Activated T-cell treated with anti-CD3 and anti-CD28 coated beads, Interleukin-2, amount 50 U/mL, for 72 hours (primary cell): ENCODE data around the gene NOD1. TPM values are rescaled to one million over a fixed set of nuclear protein-coding genes. Genes with fewer than 3 reads are reported as not detected.

ENCODE experiments used
- ATAC-seq, 2 donors: fragments of 150-1000 bp; cut with Tn5 transposase; replicated peaks in 1 of 2; 2 replicates each; pipeline ENCODE4 v1.10.0; 2021; ENCODE audit warnings: moderate library complexity in 2 of 2, mild to moderate bottlenecking in 1 of 2
- DNase-seq, 2 donors: peaks; one replicate each; pipeline ENCODE4 v3.0.0; 2021 to 2022; ENCODE audit warnings: mixed read lengths in 1 of 2
- H3K27ac Mint-ChIP-seq: one replicate; pipeline ENCODE4 v1.8.0; 2022; ENCODE audit warnings: mild to moderate bottlenecking, moderate library complexity, mixed read lengths
- H3K27me3 Mint-ChIP-seq: one replicate; pipeline ENCODE4 v1.8.0; 2022; ENCODE audit warnings: low read depth, mixed read lengths
- H3K36me3 Mint-ChIP-seq, 2 donors: one replicate each; pipeline ENCODE4 v1.8.0; 2022; ENCODE audit warnings: mixed read lengths in 2 of 2, mild to moderate bottlenecking in 1 of 2; ENCODE audit not compliant: insufficient read depth in 2 of 2
- H3K4me1 Mint-ChIP-seq: one replicate; pipeline ENCODE4 v1.8.0; 2022; ENCODE audit warnings: low read depth, mixed read lengths
- H3K4me3 Mint-ChIP-seq, 2 donors: one replicate each; pipeline ENCODE4 v1.8.0; 2022; ENCODE audit warnings: mild to moderate bottlenecking in 2 of 2, mixed read lengths in 2 of 2, moderate library complexity in 2 of 2
- H3K9me3 Mint-ChIP-seq, 2 donors: one replicate each; pipeline ENCODE4 v1.8.0; 2022; ENCODE audit warnings: mixed read lengths in 2 of 2
- total RNA-seq, 2 donors: library from RNA; stranded (reverse); gene quantifications; one replicate each; pipeline ENCODE4 v1.2.3, GENCODE V29; 2022

NOD1 gene
- total RNA-seq, 2 donors from 2014 or later: 16.0 to 17.8 TPM

DNA sequence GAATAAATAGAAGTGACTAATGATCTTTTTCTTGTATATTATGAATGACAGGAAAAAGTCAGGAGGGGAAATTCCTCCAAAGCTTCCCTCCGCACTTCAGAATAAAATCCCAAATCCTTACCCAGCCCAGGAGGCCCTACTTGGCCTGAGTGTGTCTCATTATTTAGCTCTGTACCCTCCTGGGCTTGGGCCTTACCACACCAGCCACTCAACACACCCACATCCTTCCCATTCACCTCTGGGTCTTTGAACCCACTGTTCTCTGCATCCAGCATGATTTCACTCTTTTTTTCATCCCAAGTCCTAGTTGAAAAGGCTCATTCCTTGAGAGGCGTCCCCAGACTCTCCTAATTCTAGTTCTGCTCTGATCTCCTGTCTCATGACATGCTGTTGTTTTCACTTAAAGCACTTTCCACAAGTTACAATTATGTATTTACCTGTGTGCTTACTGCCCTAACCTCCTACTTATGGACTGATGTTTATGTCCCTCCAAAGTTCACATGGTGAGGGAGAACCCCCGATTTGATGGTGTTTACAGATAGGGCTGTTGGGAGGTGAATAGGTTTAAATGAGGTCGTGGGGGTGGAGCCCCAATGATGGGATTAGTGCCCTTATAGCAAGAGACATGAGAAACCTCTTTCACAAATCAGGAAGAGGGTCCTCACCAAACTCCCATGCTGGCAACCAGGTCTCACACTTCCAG is 6.4 kb downstream of the NOD1 start:
- peaks cover 91% of the 10 kb centered on the region for H3K4me1 Mint-ChIP-seq
- H3K27ac Mint-ChIP-seq: no peak overlapping the region
- peaks cover 2 to 3% of the 10 kb centered on the region in 2 donors for H3K36me3 Mint-ChIP-seq
- ATAC-seq (peak in 1 of 2 donors; percentile 25), DNase-seq (no peak)
- no peak overlapping the region for H3K4me3 Mint-ChIP-seq
- no peaks in the 10 kb centered on the region for H3K27me3 Mint-ChIP-seq
- no peaks in the 10 kb centered on the region for H3K9me3 Mint-ChIP-seq

DNA sequence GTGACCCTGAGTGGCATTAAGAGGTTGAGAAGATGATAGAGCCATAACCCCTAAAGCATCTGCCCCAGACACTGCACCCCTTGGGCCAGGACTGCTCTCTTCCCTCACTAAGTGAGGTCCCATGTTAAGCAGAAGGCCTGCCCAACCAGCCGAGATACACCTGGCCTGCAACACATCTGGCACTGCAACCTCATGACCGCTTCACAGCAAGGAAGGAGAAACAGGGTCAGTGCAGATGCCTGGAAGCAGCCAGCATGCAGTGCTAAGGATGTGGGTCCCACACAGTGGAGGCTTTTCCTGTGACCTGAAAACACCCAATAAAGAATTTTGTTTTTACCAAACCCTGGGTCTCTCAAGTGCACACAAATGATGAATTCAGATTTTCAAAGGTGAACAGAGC is 7.4 kb downstream of the NOD1 start:
- H3K4me3 Mint-ChIP-seq: no peak overlapping the region
- H3K27me3 Mint-ChIP-seq: no peaks in the 10 kb centered on the region
- DNase-seq: no peak
- H3K4me1 Mint-ChIP-seq: peaks cover 83% of the 10 kb centered on the region
- peak in 1 of 2 donors; percentile 5 for ATAC-seq
- peaks cover 2 to 3% of the 10 kb centered on the region in 2 donors for H3K36me3 Mint-ChIP-seq
- peak overlapping the region; percentile 43 for H3K27ac Mint-ChIP-seq
- no peaks in the 10 kb centered on the region for H3K9me3 Mint-ChIP-seq

DNA sequence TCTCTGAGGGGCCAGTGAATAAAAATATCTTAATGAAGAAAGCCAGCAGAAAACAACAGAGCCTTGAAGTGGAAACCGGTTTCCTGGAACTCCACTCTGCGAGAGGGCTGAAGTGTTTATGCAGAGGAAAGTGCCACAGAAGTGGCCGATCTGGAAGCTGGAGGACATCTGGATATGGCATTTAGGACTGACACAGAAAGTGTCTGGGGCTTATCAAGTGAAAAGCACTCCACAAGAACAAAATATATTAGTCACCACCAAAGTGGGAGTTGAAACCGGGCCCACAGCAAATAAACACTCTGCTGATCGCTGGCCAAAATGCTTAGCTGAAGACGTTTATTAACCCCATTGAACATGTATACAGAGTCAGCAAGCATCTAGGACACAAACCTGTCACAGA is 7.8 kb downstream of the NOD1 start:
- peak overlapping the region; percentile 43 for H3K27ac Mint-ChIP-seq
- H3K27me3 Mint-ChIP-seq: no peaks in the 10 kb centered on the region
- DNase-seq: no peak
- peak in 1 of 2 donors; percentile 7 for ATAC-seq
- no peaks in the 10 kb centered on the region for H3K9me3 Mint-ChIP-seq
- H3K36me3 Mint-ChIP-seq: peaks cover 0 to 2% of the 10 kb centered on the region in 2 donors
- H3K4me3 Mint-ChIP-seq: no peak overlapping the region
- H3K4me1 Mint-ChIP-seq: peaks cover 83% of the 10 kb centered on the region

DNA sequence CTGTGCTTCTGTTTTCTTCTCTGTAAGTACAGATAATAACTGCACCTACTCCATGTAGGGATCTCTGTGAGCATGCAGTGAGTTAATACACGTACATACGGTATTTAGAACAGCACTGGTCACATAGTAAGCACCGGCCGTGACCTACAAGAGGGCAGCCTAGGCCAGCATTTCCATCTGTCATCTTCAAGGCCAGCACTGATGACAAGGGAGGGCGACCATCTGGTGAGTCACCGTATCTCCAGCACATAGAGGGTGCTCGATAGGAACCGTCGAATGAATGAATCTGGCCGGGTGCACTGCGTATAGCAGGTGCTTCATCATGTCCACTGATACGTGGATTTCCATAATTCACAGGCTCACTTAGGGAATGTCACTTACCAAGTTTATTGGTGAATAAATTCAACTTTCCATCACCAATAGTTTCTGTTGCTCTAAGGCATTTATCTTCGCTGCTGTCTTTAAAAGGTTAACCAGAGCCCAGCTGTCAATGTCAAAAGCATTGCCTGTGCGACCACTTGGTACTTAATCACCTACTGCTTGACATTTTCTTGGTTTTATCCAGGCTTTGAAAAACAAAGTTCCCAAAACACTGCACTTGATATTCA is 8.3 kb downstream of the NOD1 start:
- H3K4me3 Mint-ChIP-seq: no peak overlapping the region
- H3K4me1 Mint-ChIP-seq: peaks cover 83% of the 10 kb centered on the region
- DNase-seq: no peak
- peaks cover 0 to 2% of the 10 kb centered on the region in 2 donors for H3K36me3 Mint-ChIP-seq
- no peak for ATAC-seq
- no peaks in the 10 kb centered on the region for H3K9me3 Mint-ChIP-seq
- H3K27ac Mint-ChIP-seq: no peak overlapping the region
- no peaks in the 10 kb centered on the region for H3K27me3 Mint-ChIP-seq

DNA sequence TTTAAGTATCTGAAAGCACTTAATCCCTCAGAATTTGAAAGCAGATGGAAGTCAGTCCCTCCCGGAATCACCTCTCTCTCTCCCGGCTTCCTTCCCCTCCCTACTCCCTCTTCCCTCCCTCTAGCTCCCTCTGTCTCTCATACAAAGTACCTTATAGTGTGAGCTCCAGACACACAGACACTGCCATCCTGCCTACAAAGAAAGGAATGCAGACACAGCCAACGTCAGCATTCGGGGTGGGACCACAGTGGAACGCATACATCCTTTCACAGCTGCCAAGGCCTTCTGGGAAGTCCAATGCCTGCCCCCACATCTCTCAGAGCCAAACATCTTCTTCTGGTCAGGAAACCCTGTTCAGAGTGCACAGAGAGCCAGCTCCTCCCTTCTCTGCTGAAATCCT is 9.3 kb downstream of the NOD1 start:
- no peak overlapping the region for H3K27ac Mint-ChIP-seq
- no peaks in the 10 kb centered on the region for H3K9me3 Mint-ChIP-seq
- DNase-seq (no peak), ATAC-seq (no peak)
- H3K4me3 Mint-ChIP-seq: no peak overlapping the region
- H3K27me3 Mint-ChIP-seq: no peaks in the 10 kb centered on the region
- H3K36me3 Mint-ChIP-seq: peaks cover 0 to 2% of the 10 kb centered on the region in 2 donors
- peaks cover 83% of the 10 kb centered on the region for H3K4me1 Mint-ChIP-seq

DNA sequence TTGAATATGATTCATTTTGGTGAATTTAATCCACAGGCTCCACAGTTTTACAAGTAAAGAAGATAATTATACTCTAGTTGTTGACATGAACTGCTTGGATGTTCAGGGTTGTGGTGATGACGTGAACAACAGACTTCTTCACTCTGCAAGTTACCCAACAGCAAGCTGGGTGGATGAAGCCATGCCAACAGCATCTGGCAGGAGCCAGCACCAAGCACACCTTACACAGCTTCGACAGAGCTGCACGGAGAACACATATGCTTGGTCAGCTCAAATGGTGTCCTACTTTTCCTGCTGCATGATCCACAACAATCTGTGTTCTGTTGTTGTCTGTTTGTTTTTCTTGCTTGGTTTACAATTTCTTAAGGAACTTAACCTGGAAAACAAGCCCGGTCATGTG is 9.8 kb downstream of the NOD1 start:
- H3K27ac Mint-ChIP-seq: no peak overlapping the region
- H3K36me3 Mint-ChIP-seq: peaks cover 0 to 2% of the 10 kb centered on the region in 2 donors
- H3K4me1 Mint-ChIP-seq: peaks cover 79% of the 10 kb centered on the region
- no peaks in the 10 kb centered on the region for H3K9me3 Mint-ChIP-seq
- no peaks in the 10 kb centered on the region for H3K27me3 Mint-ChIP-seq
- no peak for ATAC-seq
- no peak for DNase-seq
- no peak overlapping the region for H3K4me3 Mint-ChIP-seq

DNA sequence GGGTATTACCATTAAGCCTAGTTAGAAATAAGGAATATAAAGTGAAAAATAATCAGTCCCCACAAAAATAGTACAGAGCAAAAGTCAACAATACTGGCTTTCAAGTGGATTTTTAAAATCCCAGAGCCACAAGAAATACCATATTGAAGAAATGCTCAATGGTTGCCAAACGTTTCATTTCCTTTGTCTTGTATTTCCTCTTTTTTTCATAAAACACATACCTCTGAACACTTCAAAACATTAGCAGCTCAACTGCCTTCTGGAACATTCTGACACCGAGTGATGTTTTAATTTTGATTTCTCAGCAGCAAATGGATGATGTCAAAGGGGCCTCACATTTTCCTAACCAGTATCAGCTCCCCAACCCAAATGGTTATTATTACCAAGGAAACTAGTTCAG is 10.5 kb downstream of the NOD1 start:
- ATAC-seq: no peak

DNA sequence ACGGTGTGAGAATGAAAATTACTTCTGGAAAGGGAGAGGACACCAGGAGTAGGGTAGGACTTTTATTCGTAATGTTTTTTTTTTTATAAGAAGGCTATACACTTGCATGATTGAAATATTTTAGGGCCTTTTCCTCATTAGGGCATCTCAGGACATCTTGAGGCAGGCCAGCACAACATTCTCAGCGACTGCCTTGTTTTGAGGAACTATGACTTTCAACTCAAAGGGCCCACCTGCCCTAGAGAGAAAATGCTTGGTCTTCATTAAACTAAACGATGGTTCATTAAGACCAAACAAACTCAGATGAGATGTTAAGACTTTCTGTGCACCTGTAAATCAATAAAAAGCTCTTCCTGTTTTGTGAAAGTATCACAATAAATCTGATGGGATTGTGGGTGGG is 11.3 kb downstream of the NOD1 start:
- peaks cover 0 to under 1% of the 10 kb centered on the region in 2 donors for H3K36me3 Mint-ChIP-seq
- no peaks in the 10 kb centered on the region for H3K9me3 Mint-ChIP-seq
- no peak overlapping the region for H3K4me3 Mint-ChIP-seq
- peaks cover 65% of the 10 kb centered on the region for H3K4me1 Mint-ChIP-seq
- DNase-seq: no peak
- H3K27me3 Mint-ChIP-seq: no peaks in the 10 kb centered on the region
- no peak for ATAC-seq
- no peak overlapping the region for H3K27ac Mint-ChIP-seq

More for the DNA sequence above, 10.5 kb downstream of the NOD1 start:
- H3K27me3 Mint-ChIP-seq: no peaks in the 10 kb centered on the region
- H3K4me1 Mint-ChIP-seq: peaks cover 72% of the 10 kb centered on the region
- H3K9me3 Mint-ChIP-seq: no peaks in the 10 kb centered on the region
- peak overlapping the region; percentile 5 for H3K27ac Mint-ChIP-seq
- DNase-seq: no peak
- peaks cover 0 to 2% of the 10 kb centered on the region in 2 donors for H3K36me3 Mint-ChIP-seq
- H3K4me3 Mint-ChIP-seq: no peak overlapping the region

DNA sequence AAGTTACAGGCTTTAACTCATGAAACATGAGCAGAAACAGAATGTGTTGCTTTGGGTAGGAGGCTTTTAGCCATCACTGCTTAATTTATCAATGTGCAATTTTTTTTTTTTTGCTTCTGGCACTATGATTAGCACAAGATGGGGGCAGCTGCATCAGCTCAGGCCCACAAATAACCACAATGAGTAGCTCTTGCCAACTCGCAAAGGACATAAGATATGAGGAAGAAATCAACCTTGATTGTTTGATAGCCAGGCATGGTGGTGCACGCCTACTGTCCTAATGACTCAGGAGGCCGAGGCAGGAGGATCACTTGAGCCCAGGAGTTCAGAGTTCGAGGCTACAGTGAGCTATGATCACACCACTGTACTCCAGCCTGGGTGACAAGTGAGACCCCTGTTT is 12.3 kb downstream of the NOD1 start:
- DNase-seq: no peak
- no peak overlapping the region for H3K27ac Mint-ChIP-seq
- H3K4me1 Mint-ChIP-seq: peaks cover 55% of the 10 kb centered on the region
- H3K4me3 Mint-ChIP-seq: no peak overlapping the region
- no peaks in the 10 kb centered on the region for H3K27me3 Mint-ChIP-seq
- no peaks in the 10 kb centered on the region for H3K9me3 Mint-ChIP-seq
- no peaks in the 10 kb centered on the region for H3K36me3 Mint-ChIP-seq
- no peak for ATAC-seq

DNA sequence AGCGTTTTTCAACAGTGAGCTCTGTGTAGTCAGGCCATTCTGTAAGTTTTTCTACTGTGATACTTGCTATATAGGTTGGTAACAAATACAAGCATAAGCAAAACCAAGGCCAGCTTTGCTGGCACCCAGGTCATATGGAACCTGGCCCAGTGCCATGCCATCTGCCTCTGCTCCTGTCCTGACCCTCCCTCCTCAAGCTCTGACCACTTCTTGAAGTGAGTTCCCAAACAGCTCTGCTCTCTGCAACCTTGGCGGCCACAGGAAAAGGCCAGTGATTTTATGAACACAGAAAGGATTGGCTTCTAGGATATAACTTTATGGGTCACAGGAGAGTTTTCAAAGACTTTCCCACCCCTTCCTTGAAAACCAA is 12.8 kb downstream of the NOD1 start:
- Mint-ChIP-seq H3K27me3 (no peaks in the 10 kb centered on the region), H3K36me3 (no peaks in the 10 kb centered on the region), H3K27ac (no peak overlapping the region), H3K4me3 (no peak overlapping the region), H3K4me1 (peaks cover 51% of the 10 kb centered on the region), H3K9me3 (no peaks in the 10 kb centered on the region)
- DNase-seq: no peak
- no peak for ATAC-seq

DNA sequence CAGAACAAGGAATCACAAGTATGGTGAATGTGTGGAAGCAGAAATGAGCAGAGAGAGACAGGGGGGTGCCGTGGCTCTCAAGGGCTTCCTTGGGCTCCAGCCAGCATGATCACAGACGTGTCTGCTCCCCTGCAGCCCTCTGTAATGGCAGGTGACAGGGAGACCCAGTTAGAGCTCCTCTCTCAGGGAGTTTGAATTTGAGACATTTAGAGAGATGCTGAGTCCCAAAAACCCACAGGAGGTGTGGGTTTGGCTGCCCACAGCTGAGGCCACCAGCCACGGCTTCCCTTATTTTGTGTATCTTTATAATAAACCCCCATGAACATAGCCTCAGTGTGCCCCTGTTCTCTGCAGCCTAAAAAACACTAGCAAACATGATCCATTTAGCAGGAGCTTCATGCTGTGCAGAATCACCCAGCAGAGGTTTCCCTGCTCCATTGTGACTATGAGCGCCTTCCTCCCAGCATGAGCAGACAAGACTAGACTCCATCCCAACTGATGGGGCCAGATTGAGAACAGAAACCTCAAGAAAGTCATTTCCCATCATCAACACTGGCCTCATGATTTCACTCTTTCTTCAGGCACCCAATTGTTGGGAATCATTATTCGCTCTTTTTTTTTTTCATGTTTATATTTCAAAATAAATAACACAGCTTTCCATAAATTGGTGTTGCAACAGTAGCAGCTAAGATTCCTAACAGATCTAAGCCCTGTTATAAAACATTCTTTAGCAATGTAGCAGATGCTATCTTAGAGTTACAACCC is 13.4 kb downstream of the NOD1 start:
- Mint-ChIP-seq H3K27ac (no peak overlapping the region), H3K4me1 (peaks cover 45% of the 10 kb centered on the region)

DNA sequence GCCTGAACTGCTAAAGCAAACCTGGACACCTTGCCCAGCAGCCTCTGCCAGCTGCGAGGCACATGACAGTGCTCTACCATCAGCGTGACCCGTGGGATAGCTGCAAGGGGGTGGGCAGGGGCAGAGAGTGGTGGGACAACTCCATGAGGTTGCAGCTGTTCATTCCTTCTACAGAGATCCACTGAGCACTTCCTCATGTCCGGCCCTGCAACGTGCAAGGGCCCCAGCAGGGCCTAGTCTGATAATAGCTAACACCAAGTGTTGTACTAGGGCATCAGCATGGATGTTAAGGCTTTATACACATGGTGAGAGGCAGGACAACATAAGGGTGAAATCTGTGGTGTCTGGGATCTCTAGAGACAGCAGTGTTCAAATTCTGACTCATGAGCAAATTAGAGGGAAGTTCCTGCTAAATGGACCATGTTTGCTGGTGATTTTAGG is 14.3 kb downstream of the NOD1 start:
- Mint-ChIP-seq H3K27ac (no peak overlapping the region), H3K36me3 (peaks cover 0 to 2% of the 10 kb centered on the region in 2 donors), H3K4me1 (peaks cover 36% of the 10 kb centered on the region), H3K9me3 (no peaks in the 10 kb centered on the region), H3K27me3 (no peaks in the 10 kb centered on the region), H3K4me3 (no peak overlapping the region)
- ATAC-seq (no peak), DNase-seq (no peak)

More for the DNA sequence above, 13.4 kb downstream of the NOD1 start:
- Mint-ChIP-seq H3K27me3 (no peaks in the 10 kb centered on the region), H3K9me3 (no peaks in the 10 kb centered on the region), H3K4me3 (no peak overlapping the region), H3K36me3 (no peaks in the 10 kb centered on the region)
- DNase-seq: no peak
- no peak for ATAC-seq

DNA sequence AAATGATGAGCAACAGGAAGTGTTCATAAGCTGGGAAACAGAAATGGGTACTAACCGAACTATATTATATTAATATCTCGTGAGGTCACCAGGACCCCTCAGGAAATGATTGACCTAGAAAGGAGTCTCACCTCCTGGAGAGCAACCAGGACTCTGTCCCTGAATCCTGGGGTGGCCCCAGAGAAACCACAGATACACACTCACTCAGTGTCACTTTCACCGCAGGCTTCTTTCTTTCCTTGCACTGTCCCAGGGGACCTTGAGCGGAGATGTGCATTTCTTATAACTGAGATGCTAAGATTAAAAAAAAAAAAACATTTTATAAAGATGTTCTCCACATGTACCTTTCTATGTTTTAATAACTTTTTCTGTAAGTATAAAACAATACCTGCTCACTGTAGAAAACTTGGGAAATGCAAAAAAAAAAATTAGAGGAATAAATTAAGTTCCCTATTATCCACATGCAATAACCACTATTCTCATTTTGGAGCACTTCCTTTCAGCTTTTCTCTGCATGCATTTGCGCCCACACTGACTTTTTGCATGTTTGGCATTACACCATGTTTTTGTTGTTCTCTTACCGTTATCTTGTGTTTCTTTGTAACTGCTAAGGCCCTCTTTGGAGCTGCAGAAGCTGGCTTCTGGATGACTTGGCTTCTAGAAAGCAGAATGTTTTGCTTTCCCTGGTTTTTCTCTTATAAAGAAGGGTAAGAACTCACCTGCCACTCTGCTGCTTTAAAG is 15.0 kb downstream of the NOD1 start:
- Mint-ChIP-seq H3K27ac (no peak overlapping the region), H3K4me3 (no peak overlapping the region), H3K27me3 (no peaks in the 10 kb centered on the region), H3K9me3 (no peaks in the 10 kb centered on the region), H3K4me1 (peaks cover 30% of the 10 kb centered on the region), H3K36me3 (peaks cover 0 to 2% of the 10 kb centered on the region in 2 donors)
- DNase-seq (no peak), ATAC-seq (no peak)
